DND-41 (cell line): Measurements from ENCODE around the gene NGFR.
"Not testable (repeated sequence)": the region's sequence is repeated elsewhere in the genome, so short reads cannot be mapped to it uniquely, and the experiment has no call there.

Experiments
- ATAC-seq: fragments of 200-7000 bp; cut with Tn5 transposase; 3 replicates; pipeline ENCODE4 v1.9.1; 2021; ENCODE audit warnings: low read depth; ENCODE audit not compliant: insufficient read depth
- DNase-seq: peaks from one replicate; pipeline ENCODE4 v3.0.0-alpha.2; 2020
- H2AFZ ChIP-seq: 2 replicates; pipeline ENCODE4 v1.6.0; 2012; ENCODE audit warnings: low read depth, low read length
- H3K27ac ChIP-seq: 2 replicates; pipeline ENCODE4 v1.5.1; 2012; ENCODE audit warnings: low read length, inconsistent platforms
- H3K27me3 ChIP-seq: fragments of 200-600 bp; sonication (generic); 2 replicates; pipeline ENCODE4 v1.6.0; 2012; ENCODE audit warnings: low read length, mild to moderate bottlenecking, inconsistent platforms; ENCODE audit not compliant: insufficient read depth, poor library complexity
- H3K36me3 ChIP-seq: 2 replicates; pipeline ENCODE4 v1.5.1; 2012; ENCODE audit warnings: low read length, inconsistent platforms; ENCODE audit not compliant: insufficient read depth
- H3K4me1 ChIP-seq: 2 replicates; pipeline ENCODE4 v1.5.1; 2012; ENCODE audit warnings: mild to moderate bottlenecking, low read length; ENCODE audit not compliant: insufficient read depth
- H3K4me2 ChIP-seq: 2 replicates; pipeline ENCODE4 v1.6.0; 2012; ENCODE audit warnings: mild to moderate bottlenecking, moderate library complexity, low read length, inconsistent platforms; ENCODE audit not compliant: insufficient read depth
- H3K4me3 ChIP-seq, 2 experiments: fragments of 200-600 bp in 1 of 2; shearing (Covaris generic) in 1 of 2; 2 replicates each; pipeline ENCODE4 v1.5.1; 2012 to 2016; ENCODE audit warnings: inconsistent platforms in 2 of 2, low read length in 2 of 2, mild to moderate bottlenecking in 2 of 2, low read depth in 1 of 2, moderate library complexity in 1 of 2
- H3K79me2 ChIP-seq: 2 replicates; pipeline ENCODE4 v1.6.0; 2012; ENCODE audit warnings: low read length, inconsistent platforms; ENCODE audit not compliant: insufficient read depth
- H3K9ac ChIP-seq: 2 replicates; pipeline ENCODE4 v1.6.0; 2012; ENCODE audit warnings: low read depth, mild to moderate bottlenecking, inconsistent platforms, low read length, moderate library complexity
- H3K9me3 ChIP-seq: 2 replicates; pipeline ENCODE4 v1.5.1; 2012; ENCODE audit warnings: low read length, moderate library complexity, mild to moderate bottlenecking, inconsistent platforms; ENCODE audit not compliant: insufficient read depth, severe bottlenecking
- H4K20me1 ChIP-seq: 2 replicates; pipeline ENCODE4 v1.6.0; 2012; ENCODE audit warnings: low read length; ENCODE audit not compliant: insufficient read depth
- CTCF ChIP-seq: IDR thresholded peaks from 2 replicates; pipeline ENCODE4 v1.5.1; 2012; ENCODE audit warnings: borderline replicate concordance, low read length, moderate library complexity, mild to moderate bottlenecking; ENCODE audit not compliant: poor library complexity, severe bottlenecking; ENCODE audit errors: extremely low read depth
- EZH2 ChIP-seq: IDR thresholded peaks from 3 replicates; pipeline ENCODE4 v1.6.1; 2012; ENCODE audit warnings: borderline replicate concordance, low read depth, mild to moderate bottlenecking, moderate library complexity, low read length, inconsistent platforms; ENCODE audit not compliant: severe bottlenecking

NGFR gene

DNA sequence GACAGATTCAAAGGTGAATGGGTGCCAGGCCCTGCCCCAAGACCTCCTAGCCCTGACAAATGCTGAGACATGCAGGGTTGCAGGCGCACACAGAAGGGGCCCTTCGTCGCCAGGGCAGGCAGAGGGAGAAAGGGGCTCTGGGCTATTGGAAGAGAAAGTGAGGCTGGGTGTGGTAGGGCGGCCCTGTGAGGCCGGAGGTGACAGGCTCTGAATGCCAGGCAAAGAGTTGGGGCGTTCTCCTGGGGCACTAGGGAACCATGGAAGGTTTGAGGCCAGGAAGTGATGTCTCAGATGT is 54.2 kb downstream of the NGFR start:
- Histone ChIP-seq H3K27ac (no peak overlapping the region), H3K9me3 (no peaks in the 10 kb centered on the region), H4K20me1 (no peaks in the 10 kb centered on the region), H3K27me3 (no peaks in the 10 kb centered on the region), H3K4me2 (no peak overlapping the region), H3K36me3 (no peaks in the 10 kb centered on the region), H3K79me2 (no peaks in the 10 kb centered on the region), H2AFZ (no peak overlapping the region), H3K9ac (no peak overlapping the region), H3K4me3 (no peak overlapping the region), H3K4me1 (no peaks in the 10 kb centered on the region)
- DNase-seq (no peak), ATAC-seq (no peak)
- TF ChIP-seq CTCF (no peak), EZH2 (no peak)

DNA sequence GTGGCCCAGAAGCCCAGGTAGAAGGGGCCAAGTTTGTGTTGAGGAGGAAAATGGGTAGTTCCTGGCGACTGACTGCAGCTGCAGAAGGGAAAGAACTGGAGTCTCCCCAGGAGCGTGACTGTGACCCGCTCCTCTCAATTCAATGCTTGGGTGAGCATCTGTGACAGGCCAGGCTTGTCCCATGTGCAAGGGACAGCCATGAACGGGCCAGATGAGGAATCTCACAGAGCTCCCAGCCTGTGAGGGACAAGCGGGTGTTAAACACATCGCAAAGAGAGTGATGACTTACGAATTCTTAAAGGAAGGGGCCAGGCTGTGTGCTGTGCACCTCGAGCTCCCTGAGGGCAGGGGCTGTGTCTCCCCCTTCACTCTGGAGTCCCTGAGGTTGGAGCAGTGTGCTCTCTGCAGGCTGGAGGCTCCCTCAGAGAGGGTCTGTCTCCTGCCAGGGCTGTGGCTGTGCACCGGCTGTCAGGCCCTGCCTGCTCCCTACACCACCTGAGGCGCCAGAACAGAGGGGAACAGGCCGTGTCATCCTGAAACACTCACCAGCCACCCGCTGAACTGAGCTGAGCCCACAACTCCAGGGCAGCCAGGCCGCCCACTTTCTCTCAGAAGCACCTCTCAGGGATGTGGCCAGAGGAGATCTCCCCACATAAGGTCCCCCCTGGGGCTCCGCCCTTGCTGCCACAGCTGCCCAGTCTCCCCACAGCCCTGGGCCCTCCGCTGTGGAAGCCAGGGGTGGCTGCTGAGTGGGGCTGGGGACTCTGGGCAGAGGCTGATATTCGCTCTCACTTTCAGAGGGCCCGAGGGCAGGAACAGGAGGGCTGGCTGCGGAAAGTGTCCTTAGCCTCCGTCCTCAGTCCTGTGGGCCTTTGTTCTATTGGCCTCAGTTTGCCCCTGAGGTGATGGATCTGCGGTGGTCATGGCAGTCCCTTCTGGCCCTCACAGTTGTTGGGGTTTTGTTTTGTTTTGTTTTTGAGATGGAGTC is 54.9 kb downstream of the NGFR start:
- Histone ChIP-seq H4K20me1 (no peaks in the 10 kb centered on the region), H3K4me3 (no peak overlapping the region), H2AFZ (no peak overlapping the region), H3K4me1 (no peaks in the 10 kb centered on the region), H3K9ac (no peak overlapping the region), H3K36me3 (no peaks in the 10 kb centered on the region), H3K4me2 (no peak overlapping the region), H3K27me3 (no peaks in the 10 kb centered on the region), H3K79me2 (no peaks in the 10 kb centered on the region), H3K27ac (no peak overlapping the region), H3K9me3 (no peaks in the 10 kb centered on the region)
- no peak for TF ChIP-seq CTCF
- no peak for TF ChIP-seq EZH2
- DNase-seq (no peak), ATAC-seq (no peak)

DNA sequence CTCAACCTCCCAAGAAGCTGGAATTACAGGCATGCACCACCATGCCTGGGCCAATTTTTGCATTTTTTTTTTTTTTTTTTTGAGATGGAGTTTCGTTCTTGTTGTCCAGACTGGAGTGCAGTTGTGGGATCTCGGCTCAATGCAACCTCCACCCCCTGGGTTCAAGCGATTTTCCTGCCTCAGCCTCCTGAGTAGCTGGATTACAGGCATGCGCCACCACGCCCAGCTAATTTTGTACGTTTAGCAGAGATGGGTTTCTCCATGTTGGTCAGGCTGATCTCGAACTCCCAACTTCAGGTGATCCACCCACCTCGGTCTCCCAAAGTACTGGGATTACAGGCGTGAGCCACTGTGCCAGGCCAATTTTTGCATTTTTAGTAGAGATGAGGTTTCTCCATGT is 55.7 kb downstream of the NGFR start:
- ATAC-seq, H3K9me3 ChIP-seq, H3K4me2 ChIP-seq, H3K4me3 ChIP-seq, H3K36me3 ChIP-seq, H2AFZ ChIP-seq, H3K9ac ChIP-seq, H3K27ac ChIP-seq, DNase-seq, H4K20me1 ChIP-seq, H3K4me1 ChIP-seq, H3K79me2 ChIP-seq, H3K27me3 ChIP-seq: not testable (repeated sequence)

DNA sequence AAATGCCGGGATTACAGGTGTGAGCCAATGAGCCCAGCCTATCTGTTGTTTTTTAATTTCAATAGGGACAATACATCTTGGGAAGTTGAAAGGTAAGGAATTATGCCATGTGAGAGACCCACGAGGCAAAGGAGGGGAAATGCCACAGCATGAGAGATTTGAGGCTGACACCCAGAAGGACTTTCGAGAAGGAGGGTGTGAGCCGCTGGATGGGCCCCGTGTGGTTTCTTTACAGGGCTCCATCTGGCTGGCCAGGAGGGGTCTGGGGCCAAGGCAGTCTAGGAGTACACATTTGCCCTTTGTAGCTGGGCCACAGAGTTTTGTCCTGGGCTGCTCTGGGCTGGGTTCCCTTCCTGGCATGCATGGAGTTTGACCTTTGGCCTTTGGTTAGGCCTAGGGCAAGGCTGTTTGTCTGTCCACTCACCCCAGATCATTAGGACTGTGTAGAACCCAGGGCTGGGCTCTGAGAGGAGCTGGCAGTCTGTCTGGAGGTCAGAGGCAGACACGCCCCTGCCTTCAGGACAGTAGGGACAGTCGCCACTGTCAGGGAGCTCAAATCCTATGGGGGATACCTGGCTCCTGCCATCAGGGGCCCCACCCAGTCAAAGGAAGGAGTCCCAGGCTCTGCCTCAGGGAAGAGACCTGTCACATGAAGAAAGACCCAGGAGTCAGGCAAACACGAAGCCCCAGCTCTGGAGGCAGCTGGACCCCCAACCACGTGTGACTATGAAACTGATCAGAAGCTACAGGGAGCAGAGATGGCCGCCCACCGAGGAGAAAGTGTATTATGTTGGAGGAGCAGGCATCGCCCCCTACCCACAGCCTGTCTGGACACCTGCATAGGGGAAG is 56.4 kb downstream of the NGFR start:
- Histone ChIP-seq H2AFZ (no peak overlapping the region), H3K36me3 (no peaks in the 10 kb centered on the region), H3K27ac (no peak overlapping the region), H4K20me1 (no peaks in the 10 kb centered on the region), H3K4me1 (peaks cover 5% of the 10 kb centered on the region), H3K9ac (no peak overlapping the region), H3K9me3 (no peaks in the 10 kb centered on the region), H3K4me2 (no peak overlapping the region), H3K79me2 (no peaks in the 10 kb centered on the region), H3K4me3 (no peak overlapping the region), H3K27me3 (no peaks in the 10 kb centered on the region)
- TF ChIP-seq CTCF (no peak), EZH2 (no peak)
- DNase-seq = no peak
- ATAC-seq = no peak
